ENCODE data around the gene UBA7.
A peak's percentile ranks its signal among the peaks of the same experiment; 100 is the strongest.
"Not testable (repeated sequence)": the region's sequence is repeated elsewhere in the genome, so short reads cannot be mapped to it uniquely, and the experiment has no call there.

UBA7 gene

GRCh38 chr3:49785565-49786356 lies 28.0 kb downstream of the UBA7 start:
- peak; percentile 72 for DNase-seq (ENCODE audit: low read depth, low spot score)

- DNase-seq (ENCODE audit: low read depth, low spot score): not testable (repeated sequence)
Observed at GRCh38 chr3:49782277-49782676, 31.5 kb downstream of the UBA7 start.

GRCh38 chr3:49781415-49782199 lies 32.1 kb downstream of the UBA7 start:
- no peak for DNase-seq (ENCODE audit: low read depth, low spot score)

DNA sequence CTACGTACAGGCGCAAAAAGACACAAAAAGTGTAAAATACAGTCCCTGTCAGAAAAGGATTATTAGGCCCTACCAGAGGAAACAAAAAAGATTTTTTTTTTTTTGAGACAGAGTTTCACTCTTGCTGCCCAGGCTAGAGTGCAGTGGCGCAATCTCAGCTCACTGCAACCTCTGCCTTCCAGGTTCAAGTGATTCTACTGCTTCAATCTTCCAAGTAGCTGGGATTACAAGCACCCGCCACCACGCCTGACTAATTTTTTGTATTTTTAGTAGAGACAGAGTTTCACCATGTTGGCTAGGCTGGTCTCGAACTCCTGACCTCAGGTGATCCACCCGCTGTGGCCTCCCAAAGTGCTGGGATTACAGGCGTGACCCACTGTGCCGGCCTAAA lies 32.8 kb downstream of the UBA7 start:
- DNase-seq (ENCODE audit: low read depth, low spot score): not testable (repeated sequence)

DNA sequence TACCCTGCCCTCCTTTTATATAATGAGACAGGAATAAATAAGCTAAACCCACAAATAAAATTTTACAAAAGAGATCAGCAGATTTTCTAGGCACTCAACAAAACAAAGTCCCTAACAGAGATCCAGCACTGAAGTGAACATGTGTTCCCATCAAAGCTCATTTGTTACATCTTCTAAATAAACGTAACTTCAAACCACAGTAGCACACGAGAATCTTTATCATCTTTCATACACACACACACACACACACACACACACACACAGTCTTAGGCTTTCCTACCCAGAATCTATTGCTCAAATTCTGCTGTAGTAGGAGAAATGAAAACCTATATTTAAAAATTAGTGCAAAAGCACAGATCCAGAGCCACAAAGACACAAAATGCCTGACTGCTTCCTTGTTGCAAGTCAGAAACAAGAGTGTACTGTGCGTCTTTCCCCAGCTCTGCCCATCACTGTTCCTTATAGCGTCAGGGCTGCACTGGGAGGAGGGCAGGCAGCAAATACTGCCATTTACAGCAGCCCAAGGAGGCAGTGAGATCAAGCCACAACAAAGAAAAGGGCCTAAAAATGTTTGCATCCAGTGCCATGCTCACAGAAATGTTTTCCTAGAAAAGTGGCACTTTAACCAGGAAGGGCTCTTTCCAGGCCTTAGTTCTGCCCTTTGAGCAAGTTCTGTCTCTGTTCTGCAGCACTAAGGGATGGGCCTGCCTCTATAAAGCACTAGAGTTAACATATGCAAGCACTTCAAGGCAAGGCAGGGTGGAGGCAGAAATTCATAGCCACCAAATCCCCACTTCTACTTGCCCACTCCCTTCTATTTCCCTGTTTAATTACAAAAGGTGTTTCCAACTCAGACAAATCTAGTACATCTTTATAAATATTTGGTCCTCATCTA lies 33.4 kb downstream of the UBA7 start:
- DNase-seq (ENCODE audit: low read depth, low spot score): no peak

- no peak for DNase-seq (ENCODE audit: low read depth, low spot score)
Observed at GRCh38 chr3:49779358-49780079, 34.2 kb downstream of the UBA7 start.

- DNase-seq (ENCODE audit: low read depth, low spot score): not testable (repeated sequence)
Observed at GRCh38 chr3:49776101-49776500, 37.7 kb downstream of the UBA7 start.

DNA sequence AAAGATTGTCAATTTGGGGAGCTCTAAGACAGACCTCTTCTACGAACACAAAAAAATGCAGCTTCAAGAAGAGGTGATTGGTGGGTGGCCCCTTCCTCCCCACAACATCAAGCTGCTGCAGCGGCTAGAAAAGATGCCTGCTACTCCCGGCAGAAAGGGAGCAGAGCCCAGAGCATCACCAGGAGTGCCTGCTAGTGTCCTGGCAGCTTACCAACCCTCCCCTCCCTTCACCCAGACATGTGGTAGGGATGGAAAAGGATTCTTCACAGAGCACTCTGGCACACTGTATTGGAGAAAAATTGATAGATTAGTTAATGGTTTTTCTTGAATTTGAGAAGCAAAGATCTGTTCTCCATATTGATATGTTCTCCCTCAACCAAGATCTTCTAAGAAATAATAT lies 38.2 kb downstream of the UBA7 start:
- no peak for DNase-seq (ENCODE audit: low read depth, low spot score)

- no peak for DNase-seq (ENCODE audit: low read depth, low spot score)
Observed at GRCh38 chr3:49772703-49773102, 41.0 kb downstream of the UBA7 start.

DNA sequence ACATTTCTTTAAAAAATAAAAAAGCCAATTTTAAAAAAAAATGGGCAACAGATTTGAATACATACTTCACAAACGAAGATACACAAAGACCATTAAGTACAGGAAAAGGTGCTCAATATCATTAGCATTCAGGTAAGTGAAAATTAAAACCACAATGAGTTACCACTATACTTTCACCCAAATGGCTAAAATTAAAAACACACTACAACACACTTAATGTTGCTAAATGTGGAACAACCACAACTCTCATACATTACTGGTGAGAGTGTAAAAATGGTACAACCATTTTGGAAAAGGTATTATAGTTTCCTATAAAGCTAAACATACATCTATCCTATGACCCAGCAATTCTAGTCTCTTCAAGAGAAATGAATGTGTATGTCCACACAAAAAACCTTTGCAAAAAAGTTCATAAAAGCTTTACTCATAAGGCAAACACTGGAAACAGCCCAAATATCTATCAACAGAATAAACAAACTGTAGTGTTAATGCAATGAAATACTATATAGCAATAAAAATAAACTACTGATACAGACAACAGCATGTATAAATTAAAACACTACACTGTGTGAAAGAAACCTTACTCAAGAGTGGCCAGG lies 42.3 kb downstream of the UBA7 start:
- DNase-seq (ENCODE audit: low read depth, low spot score): no peak

DNA sequence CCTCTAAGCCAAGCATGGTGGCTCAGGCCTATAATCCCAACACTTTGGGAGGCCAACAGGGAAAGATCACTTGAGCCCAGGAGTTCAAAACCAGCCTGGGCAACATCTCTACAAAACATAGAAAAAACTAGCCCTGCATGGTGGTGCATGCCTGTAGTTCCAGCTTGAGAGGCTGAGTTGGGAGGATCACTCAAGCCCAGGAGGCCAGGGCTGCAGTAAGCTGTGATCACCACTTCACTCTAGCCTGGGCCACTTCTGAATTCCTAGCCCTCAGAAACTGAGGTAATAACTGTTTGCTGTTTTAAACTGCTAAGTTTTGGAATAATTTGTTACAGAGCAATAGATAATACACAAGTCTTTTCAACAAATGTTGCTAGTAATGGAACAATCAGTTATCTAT lies 43.8 kb downstream of the UBA7 start:
- DNase-seq (ENCODE audit: low read depth, low spot score): no peak

GRCh38 chr3:49769286-49769915 lies 44.4 kb downstream of the UBA7 start:
- DNase-seq (ENCODE audit: low read depth, low spot score): no peak

DNA sequence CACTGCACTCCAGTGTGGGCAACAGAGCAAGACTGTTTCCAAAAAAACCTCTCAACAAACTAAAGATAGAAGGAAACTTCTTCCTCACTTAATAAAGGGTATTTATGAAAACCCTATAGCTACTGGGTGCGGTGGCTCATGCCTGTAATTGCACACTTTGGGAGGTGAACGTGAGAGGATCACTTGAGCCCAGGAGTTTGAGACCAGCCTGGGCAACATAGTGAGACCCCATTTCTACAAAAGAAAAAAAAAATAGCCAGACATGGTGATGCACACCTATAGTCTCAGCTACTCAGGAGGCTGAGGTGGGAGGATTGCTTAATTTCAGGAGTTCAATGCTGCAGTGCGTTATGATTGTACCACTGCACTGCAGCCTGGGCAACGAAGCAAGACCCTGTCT lies 49.8 kb downstream of the UBA7 start:
- DNase-seq (ENCODE audit: low read depth, low spot score): no peak

DNA sequence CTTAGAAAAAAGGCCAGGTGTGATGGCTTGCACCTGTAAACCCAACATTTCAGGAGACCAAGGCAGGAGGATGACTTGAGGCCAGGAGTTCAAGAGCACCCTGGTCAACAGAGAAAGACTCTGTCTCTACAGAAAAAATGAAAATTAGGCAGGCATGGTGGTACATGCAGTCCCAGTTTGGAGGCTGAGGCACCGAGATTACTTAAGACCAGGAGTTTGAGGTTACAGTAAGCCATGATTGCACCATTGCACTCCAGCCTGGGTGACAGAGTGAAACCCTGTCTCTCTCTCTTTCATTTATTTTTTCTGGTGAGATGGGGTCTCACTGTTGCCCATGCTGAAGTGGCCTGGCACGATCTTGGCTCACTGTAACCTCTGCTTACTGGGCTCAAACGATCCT lies 52.1 kb downstream of the UBA7 start:
- DNase-seq (ENCODE audit: low read depth, low spot score): no peak

GRCh38 chr3:49759226-49759625 lies 54.5 kb downstream of the UBA7 start:
- no peak for DNase-seq (ENCODE audit: low read depth, low spot score)

DNA sequence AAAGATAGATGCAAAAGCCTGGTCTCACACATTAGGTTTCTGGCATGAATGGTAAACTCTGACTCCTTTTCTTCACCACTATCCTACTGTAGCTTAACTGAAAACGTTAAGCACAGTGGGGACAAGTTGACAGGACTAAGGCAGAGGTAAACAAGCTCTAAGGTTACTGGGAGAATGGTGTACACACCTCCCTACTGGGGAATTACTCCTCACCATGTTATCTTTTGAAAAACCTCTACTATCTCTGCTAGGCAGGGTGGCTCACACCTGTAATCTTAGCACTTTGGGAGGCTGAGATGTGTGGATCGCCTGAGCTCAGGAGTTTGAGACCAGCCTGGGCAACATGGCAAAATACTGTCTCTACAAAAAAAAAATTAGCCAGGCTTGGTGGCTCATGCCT lies 56.6 kb downstream of the UBA7 start:
- DNase-seq (ENCODE audit: low read depth, low spot score): no peak

DNA sequence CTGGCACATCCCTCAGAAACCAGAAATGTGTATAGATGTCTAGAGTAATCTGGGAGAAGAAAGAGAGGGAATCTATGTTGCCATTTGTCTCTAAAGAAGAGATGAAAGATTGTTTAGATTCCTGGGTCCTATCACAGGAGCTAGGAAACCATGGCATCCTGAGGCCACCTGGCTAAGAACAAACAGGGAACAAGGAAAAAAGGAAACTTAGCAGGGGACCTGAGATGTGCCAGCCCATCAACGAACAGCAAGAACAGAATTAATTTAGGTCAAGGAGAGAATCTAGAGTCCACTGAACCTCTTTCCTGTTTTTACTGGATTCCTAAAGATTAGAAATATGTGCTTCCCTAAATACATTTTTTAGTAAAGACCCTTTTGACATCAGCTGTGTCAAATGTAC lies 57.7 kb downstream of the UBA7 start:
- DNase-seq (ENCODE audit: low read depth, low spot score): no peak
